22Rv1 (cell line): ENCODE results near the gene KIF17.

ENCODE experiments used
- H3K27ac ChIP-seq: fragments of 450-650 bp; 2 replicates; pipeline ENCODE4 v1.5.1; 2017
- ZFX ChIP-seq: fragments of 450-650 bp; IDR thresholded peaks from 2 replicates; pipeline ENCODE4 v1.6.1; 2017; ENCODE audit warnings: antibody characterized with exemption, borderline replicate concordance
- TF ChIP-seq, protein P1 (sequence below): fragments of 450-650 bp; IDR thresholded peaks from 2 replicates; pipeline ENCODE4 v1.5.1; 2017; ENCODE audit warnings: mild to moderate bottlenecking

The KIF17 gene

DNA sequence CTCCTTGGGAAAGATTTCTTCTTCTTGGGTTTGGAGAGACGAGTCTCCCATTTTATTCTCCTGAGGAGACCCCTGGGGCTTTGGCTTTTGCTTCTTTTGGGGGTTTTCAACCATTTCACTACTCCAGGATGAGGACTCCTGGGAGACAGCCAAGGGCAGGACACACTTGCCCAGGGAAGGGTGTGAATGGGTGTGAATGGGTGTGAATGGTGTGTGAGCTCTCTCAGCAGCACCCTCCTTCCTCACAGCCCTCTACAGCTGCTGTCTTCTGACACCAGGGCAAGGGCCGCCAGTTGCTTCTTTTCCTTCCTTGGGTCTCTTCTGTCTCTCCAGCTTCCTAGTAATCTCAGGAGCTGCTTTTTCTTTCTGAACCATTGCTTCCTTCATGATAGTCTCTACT lies 24.2 kb downstream of the KIF17 start:
- TF ChIP-seq, protein P1, sequence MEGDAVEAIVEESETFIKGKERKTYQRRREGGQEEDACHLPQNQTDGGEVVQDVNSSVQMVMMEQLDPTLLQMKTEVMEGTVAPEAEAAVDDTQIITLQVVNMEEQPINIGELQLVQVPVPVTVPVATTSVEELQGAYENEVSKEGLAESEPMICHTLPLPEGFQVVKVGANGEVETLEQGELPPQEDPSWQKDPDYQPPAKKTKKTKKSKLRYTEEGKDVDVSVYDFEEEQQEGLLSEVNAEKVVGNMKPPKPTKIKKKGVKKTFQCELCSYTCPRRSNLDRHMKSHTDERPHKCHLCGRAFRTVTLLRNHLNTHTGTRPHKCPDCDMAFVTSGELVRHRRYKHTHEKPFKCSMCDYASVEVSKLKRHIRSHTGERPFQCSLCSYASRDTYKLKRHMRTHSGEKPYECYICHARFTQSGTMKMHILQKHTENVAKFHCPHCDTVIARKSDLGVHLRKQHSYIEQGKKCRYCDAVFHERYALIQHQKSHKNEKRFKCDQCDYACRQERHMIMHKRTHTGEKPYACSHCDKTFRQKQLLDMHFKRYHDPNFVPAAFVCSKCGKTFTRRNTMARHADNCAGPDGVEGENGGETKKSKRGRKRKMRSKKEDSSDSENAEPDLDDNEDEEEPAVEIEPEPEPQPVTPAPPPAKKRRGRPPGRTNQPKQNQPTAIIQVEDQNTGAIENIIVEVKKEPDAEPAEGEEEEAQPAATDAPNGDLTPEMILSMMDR = no peak
- TF ChIP-seq ZFX = no peak

GRCh38 chr1:20691872-20692271 lies 25.9 kb downstream of the KIF17 start:
- TF ChIP-seq, protein P1 = no peak
- TF ChIP-seq ZFX = no peak
- no peak overlapping the region for H3K27ac ChIP-seq

More for the DNA sequence above, 24.2 kb downstream of the KIF17 start:
- no peak overlapping the region for H3K27ac ChIP-seq

DNA sequence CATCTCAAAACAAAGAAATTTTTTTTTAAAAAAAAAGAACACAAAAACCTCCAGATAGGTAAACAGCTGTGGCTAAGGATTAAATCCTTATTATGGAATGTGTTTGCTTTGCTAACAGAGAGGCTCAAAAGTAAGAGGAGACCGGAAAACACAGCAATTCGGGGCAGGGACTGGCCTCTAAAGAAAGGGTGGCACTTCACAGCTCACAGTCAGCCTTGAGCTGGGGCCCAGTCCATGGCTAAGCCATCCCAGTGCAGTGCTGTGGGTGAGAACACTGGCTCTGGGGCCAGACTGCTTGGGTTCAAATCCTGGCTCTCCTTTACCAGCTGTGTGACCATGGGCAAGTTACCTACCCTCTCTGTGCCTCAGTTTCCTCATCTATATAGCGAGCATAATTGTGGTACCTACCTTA lies 28.2 kb downstream of the KIF17 start:
- no peak overlapping the region for H3K27ac ChIP-seq
- TF ChIP-seq ZFX = no peak
- TF ChIP-seq, protein P1 = no peak

GRCh38 chr1:20686883-20687725 lies 30.7 kb downstream of the KIF17 start:
- H3K27ac ChIP-seq = no peak overlapping the region
- TF ChIP-seq ZFX = no peak
- TF ChIP-seq, protein P1 = no peak

- no peak overlapping the region for H3K27ac ChIP-seq
- TF ChIP-seq, protein P1 = no peak
- TF ChIP-seq ZFX = no peak
These were observed 32.1 kb downstream of the KIF17 start for GRCh38 chr1:20685741-20686140.

DNA sequence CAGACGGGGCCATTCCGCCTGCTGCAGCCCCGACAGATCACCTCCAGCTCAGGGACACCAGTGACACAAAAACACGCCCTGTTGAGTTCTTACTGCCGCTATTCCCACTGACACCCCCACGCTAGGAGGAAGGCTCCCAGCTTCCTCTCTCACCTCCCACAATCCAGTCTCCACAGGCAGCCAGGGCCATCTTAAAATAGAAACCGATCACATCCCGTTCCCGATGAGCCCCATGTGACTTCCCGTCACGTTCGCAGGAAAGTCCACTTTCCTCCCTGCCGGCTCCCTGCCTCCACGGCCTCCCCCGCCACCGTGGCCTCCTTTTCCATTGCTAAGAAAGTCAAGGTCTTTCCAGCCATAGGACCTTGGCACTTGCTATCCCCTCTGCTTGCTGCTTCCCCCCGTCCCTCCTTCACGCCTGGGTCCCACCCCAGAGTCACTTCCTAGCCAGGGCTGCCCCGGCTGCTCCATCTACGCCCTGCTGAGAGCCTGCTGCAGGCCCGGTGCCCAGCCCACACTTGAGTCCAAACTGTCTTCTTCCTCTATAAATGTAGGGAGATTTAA lies 32.6 kb downstream of the KIF17 start:
- TF ChIP-seq, protein P1 = no peak
- TF ChIP-seq ZFX = no peak
- H3K27ac ChIP-seq = no peak overlapping the region

- TF ChIP-seq, protein P1 = no peak
- no peak for TF ChIP-seq ZFX
These were observed 33.2 kb downstream of the KIF17 start for GRCh38 chr1:20684651-20685050.

More at GRCh38 chr1:20684651-20685050, 33.2 kb downstream of the KIF17 start:
- H3K27ac ChIP-seq = no peak overlapping the region
